HG03354 (cell line): Measurements from ENCODE around the gene CD55.

ENCODE experiments used
- ATAC-seq: cut with Tn5 transposase; IDR thresholded peaks from one replicate; pipeline ENCODE4 v1.9.1; 2021; ENCODE audit warnings: mild to moderate bottlenecking; ENCODE audit not compliant: unreplicated experiment, poor library complexity, severe bottlenecking

Gene CD55

DNA sequence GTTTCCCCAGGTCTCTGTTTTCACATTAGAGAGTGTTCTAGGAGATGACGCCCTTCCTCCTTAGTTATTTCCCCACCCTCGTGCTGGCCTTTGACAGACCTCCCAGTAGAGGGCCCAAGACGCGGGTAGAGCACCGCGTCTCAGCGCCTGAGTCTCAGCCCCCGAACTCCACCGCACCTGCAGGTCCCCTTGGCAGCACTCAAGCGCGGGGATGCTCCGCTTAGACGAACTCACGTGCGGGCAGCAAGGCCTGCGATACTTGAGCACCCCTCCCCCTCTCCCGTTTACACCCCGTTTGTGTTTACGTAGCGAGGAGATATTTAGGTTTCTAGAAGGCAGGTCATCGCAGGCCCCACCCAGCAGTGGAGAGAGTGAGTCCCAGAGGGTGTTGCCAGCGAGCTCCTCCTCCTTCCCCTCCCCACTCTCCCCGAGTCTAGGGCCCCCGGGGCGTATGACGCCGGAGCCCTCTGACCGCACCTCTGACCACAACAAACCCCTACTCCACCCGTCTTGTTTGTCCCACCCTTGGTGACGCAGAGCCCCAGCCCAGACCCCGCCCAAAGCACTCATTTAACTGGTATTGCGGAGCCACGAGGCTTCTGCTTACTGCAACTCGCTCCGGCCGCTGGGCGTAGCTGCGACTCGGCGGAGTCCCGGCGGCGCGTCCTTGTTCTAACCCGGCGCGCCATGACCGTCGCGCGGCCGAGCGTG lies at the start of gene CD55:
Gene CD55 (plus strand): TSS at position 600 of the 711 bp plus-strand sequence. CDS start 88 bp downstream, at position 688.
- ATAC-seq: peak; percentile 92

GRCh38 chr1:207274882-207275281 lies 46.6 kb upstream of the CD55 start:
- ATAC-seq: no peak

GRCh38 chr1:207276465-207276864 lies 45.0 kb upstream of the CD55 start:
- ATAC-seq: no peak

DNA sequence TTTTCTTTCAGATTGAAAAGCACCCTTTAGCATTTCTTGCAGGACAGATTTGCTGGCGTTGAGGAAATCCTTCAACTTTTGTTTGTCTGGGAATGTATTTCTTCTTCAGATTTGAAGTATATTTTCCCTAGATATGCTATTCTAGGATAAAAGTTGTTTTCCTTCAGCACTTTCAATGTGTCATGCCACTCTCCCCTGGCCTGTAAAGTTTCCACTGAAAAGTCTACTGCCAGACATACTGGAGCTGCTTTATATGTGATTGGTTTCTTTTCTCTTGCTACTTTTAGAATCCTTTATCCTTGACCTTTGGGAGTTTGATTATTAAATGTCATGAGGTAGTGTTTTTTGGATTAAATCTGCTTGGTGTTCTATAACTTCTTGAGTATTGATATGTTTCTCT lies 44.2 kb upstream of the CD55 start:
- no peak for ATAC-seq

- no peak for ATAC-seq
These were observed 41.8 kb upstream of the CD55 start for GRCh38 chr1:207279652-207280051.

DNA sequence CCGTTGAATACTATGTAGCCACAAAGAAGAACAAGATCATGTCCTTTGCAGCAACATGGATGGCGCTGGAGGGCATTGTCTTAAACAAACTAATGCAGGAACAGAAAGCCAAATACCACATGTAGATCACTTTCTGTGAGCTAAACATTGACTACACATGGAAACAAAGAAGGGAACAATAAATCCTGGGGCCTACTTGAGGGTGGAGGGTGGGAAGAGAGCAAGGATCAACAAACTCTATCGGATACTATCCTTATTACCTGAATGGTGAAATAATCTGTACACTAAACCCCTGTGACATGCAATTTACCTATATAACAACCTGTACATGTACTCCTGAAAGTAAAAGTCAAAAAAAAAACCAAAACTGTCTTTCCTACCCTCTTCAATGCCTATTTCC lies 40.8 kb upstream of the CD55 start:
- no peak for ATAC-seq

GRCh38 chr1:207282058-207282457 lies 39.4 kb upstream of the CD55 start:
- ATAC-seq: no peak

DNA sequence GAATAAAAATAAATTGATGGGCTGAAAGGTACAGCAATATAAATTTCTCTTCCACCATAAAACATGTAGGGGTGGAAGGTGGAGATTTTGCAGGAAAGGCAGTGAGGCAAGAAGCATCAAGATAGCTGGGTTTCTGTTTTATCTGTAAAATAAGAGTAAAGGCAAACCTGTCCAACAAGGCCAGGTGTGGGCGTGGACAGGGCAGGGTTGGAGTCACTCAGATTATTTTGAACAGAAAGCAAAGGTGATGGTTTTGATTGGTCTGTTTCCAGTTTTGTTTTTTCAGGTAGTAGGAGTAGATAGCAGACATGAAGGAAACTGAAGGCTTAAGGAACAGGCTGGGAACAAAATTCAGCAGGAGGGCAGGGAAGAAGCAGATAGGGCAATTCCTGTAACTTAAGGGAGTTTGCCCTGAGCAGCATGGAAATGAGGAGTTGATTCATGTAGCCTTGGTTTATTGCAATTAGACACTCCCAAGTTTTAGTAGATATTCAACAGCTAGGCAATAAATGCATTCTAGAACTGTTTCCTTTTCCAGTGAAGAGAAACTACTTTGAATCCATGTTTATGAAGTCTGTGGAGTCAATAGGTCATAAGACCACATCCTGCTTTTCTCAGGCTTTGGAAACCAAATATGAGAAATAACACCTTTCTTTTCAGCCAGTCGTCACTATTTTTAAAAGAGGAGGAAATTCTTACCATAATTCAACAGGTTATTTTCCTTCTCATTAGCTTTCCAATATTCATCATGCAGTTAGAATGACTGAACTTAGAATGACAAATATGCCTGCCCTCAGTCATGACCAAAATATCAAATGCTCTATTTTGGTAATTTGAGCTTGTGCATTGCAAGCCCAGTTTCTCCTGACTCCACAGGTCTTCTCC lies 38.7 kb upstream of the CD55 start:
- ATAC-seq: no peak

DNA sequence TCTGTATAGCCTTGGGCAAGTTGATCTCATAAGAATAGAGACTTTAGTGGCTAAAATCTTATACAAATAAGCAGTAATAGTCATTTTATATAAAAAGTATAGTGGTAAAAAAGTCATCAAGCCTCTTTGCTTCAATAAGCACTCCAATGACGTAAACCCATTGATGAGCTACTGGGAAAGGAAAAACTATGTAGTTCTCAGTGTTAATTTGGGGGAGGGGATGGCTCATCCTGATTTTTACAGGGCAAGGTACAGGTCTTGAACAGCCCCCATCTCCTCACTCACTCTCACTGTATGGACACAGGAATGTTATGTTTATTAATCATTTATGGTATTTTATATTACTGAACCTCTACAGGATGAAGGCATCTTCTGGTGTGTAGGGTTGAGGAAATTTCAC lies 38.1 kb upstream of the CD55 start:
- no peak for ATAC-seq

GRCh38 chr1:207284209-207284897 lies 37.1 kb upstream of the CD55 start:
- ATAC-seq: no peak

DNA sequence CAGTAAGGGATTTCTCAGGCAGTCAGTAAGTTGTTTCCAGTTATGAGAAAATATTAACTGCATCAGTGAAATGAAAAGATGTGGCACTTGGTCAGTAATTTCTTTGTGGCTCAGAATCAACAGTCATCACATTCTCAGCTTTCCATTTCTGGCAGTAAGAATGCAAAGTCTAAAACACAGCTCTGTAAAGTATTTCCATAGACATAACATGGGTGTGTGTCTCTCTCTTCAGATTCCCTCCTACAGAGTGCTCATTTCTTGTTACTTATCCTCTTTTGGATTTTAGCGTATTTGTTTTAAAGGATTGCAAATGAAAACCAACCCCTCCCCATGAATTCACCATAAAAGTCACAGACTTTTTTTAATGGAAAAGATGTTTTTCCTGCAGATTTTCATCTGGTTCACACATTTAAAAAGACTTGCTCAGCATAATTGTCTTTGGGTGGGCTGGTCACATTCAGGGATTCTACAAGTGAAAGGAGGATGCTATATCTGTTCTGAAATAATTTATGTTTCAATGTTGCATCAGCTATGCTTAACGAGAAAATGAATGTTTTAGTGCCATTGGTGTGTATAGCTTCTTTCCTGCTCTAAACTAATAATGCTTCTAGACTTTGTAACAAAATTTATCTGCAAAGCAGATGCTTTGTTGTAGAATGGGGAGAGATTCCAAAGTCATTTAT lies 34.6 kb upstream of the CD55 start:
- ATAC-seq: no peak

DNA sequence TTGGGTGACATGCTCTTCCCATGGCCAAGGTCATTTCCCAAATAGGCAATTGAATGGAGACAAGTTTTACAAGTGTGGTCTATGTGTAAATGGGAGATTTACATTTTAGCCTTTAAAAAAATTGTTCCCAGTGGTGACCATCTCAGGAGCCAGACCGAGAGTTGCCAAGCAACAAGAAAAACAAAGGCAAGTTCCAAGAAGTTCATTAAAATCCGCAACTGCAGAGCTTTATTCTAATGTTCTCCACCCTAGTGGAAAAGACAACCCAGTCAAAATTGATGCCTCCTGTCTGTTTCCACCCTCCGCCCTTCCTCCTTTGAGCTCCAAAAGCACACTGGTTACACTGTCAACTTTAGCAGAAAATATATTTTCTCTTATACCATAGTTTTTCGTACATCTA lies 33.2 kb upstream of the CD55 start:
- ATAC-seq: no peak

- no peak for ATAC-seq
These were observed 31.7 kb upstream of the CD55 start for GRCh38 chr1:207289756-207290155.

GRCh38 chr1:207291723-207292122 lies 29.8 kb upstream of the CD55 start:
- no peak for ATAC-seq

DNA sequence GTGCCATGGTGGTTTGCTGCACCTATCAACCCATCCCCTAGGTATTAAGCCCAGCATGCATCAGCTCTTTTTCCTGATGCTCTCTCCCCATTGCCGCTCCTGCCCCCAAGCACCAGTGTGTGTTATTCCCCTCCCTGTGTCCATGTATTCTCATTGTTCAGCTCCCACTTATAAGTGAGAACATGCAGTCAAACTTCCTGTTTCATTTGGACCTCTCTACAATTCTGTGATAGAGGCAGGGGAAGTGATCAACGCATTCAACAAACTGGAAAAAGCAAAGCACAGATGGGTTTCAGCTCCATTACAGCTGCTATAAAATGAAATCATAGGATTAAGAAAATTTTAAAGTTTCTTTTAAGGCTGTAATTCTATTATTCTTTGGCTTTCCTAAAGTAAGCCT lies 23.3 kb upstream of the CD55 start:
- no peak for ATAC-seq

DNA sequence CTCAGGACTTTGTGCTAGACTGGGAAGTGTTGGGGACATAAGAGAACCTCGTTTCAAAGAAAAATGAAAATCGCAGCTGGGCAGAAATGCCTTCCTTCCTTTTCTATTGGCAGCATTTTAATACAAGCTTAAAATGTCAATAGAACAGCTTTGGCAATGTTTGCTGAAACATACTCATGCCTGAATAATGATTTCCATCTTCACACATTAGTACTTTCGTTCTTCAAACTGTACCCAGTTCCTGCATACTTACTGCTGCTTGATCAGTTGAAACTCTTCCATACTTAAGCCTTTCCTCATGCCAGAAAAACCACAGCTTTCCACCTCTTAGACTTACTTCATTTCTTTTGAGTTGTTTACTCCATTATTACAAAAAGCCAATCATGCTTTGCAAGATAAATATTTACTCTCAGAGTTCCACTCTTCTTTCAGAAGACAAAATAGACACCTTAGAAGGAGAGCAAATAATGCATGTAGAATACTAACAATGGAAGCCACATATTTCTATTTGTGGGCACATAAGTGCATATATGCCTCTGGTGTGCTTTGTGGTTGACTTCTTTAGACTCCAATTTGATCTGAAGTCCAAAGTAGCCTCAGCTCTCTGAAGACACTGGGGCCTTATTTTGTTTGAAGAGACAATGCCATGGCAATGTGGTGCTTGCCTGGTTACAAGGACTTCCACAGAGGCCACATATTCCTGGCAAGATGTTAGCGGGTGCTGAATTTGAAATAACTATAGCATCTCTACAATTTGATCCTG lies 22.7 kb upstream of the CD55 start:
- ATAC-seq: no peak

DNA sequence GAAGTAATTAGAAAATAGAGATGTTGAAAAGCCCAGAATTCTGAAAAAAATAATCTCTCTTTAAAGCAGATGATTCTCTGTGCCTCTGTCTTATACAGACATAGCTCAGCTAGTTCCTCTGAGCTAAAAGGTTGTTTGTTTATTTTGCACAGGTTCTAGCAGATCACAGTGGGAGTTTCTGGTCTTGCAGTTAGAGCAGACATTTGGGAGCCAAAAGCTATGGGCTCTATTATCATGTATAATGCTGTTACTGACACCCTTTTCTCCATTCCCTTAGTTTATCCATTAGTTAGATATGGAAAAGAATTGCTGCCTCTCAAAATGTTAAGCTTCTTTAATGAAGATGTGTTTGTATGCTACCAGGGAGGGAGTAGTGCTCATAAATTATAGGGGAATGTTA lies 20.5 kb upstream of the CD55 start:
- ATAC-seq: no peak

- ATAC-seq: no peak
These were observed 18.7 kb upstream of the CD55 start for GRCh38 chr1:207302618-207303393.
